GM18526 (cell line): ENCODE results near the gene C10orf105.

Experiments
- POLR2A ChIP-seq: IDR thresholded peaks from 3 replicates; pipeline ENCODE4 v1.6.1; 2011; ENCODE audit not compliant: insufficient read length; ENCODE audit errors: extremely low read depth

C10orf105 gene, protein sequence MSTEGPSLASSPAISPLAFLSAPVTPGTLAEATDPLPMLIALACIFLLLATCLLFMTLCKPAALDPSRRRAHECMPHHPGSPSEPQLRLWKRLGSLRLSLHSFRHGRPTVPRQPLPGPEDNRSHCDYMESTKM

GRCh38 chr10:71719464-71720201 is at the start of gene C10orf105:
Gene C10orf105, minus strand, starts transcription at chr10:71719778. Its CDS starts 3,441 bp downstream, at chr10:71716337.
- TF ChIP-seq POLR2A, result no peak

DNA sequence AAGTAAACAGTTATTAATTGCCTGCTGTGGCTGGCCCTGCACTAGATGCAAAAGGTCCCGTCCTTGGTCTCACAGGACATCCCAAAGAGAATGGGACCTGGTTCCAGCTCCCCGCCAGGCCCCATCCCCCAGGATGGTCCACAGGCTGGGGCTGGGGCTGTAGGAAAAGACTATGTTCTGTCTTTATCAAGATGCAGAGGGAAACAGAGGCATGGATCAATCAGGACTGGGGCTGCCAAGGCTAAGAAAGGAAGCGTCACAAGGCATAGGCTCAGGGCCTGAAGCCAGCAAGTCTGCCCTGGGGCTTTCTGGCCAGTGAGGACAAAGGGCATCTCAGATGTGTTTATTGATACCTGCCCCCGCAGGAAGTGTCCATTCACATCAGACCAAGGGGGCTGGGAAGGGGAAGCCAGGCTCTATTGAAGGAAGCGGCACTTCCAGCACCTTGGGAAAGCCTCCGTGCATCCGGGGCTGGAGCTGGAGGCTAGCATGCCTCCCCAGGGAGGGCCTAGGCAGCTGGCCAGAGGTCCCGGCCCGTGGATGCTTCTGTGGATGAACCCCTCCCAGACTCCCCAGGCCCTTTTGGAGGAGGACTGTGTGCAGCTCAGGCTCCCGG is 48.0 kb upstream of the C10orf105 start:
- no peak for TF ChIP-seq POLR2A

DNA sequence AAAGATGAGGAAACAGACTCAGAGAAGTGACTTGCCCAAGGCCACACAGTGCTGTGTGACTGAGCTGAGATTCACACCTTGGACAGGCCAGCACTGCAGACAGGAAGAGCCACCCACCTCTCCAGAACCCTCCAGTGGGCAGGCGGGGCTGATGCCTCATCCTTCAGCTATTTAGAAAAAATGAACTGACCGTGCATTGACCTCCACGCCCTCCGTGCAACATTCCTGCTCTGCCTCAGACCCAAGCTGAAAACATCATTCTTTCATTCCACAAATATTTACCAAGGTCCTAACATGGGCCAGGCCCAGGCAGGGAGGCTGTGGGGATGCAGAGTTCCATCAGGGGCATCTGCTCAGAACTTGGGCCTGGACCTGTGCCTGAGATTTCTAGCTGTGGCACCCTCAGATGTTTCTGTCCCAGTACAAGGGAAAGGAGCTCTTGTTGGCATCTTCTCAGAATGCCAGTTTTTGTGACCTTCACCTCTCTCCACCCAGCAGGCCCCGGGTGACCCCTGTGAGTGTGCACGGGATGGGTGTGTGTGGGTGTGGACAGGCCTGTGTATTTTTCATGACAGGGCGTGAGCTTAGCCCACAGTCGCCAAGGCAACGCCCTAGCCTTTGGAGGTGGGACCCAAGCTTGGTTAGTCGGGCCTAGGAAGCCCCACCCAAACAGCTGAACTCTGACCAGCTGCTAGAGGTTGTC is 47.3 kb upstream of the C10orf105 start:
- no peak for TF ChIP-seq POLR2A

GRCh38 chr10:71765906-71766716 is 46.5 kb upstream of the C10orf105 start:
- no peak for TF ChIP-seq POLR2A

GRCh38 chr10:71765176-71765904 is 45.8 kb upstream of the C10orf105 start:
- no peak for TF ChIP-seq POLR2A

GRCh38 chr10:71763352-71764127 is 44.0 kb upstream of the C10orf105 start:
- TF ChIP-seq POLR2A, result no peak

DNA sequence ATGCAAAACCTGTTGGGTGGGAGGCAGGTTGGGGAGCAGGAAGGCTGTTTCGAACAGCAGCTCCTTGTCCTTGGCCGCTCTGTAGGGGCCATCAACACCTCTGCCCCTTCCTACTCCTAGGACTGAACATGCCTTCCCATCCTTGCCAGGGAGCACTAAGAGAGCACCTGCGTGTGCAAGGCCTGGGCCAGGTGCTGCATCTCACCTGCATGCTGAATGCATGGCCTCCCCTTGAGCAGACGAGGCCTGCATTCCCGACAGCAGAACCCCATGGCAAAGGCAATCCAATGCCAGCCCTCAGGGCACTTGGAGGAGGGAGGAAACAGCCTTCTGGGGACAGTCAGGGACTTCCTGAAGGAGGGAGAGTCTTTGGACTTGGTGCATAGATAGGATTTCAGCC is 42.7 kb upstream of the C10orf105 start:
- no peak for TF ChIP-seq POLR2A

- TF ChIP-seq POLR2A, result no peak
These were observed 42.0 kb upstream of the C10orf105 start for GRCh38 chr10:71761541-71762113.

GRCh38 chr10:71761105-71761511 is 41.5 kb upstream of the C10orf105 start:
- no peak for TF ChIP-seq POLR2A

GRCh38 chr10:71757399-71757922 is 37.9 kb upstream of the C10orf105 start:
- TF ChIP-seq POLR2A, result no peak

- no peak for TF ChIP-seq POLR2A
These were observed 37.0 kb upstream of the C10orf105 start for GRCh38 chr10:71756311-71757191.

GRCh38 chr10:71755179-71755879 is 35.8 kb upstream of the C10orf105 start:
- TF ChIP-seq POLR2A, result no peak

- no peak for TF ChIP-seq POLR2A
These were observed 35.0 kb upstream of the C10orf105 start for GRCh38 chr10:71754562-71754961.
